ENCODE results near the gene RACK1. TPM values are rescaled to one million over a fixed set of nuclear protein-coding genes. Genes with fewer than 3 reads are reported as not detected.

The RACK1 gene
- total and polyA plus RNA-seq, 4 donors, result 310 to 2,255 (median 940) TPM

DNA sequence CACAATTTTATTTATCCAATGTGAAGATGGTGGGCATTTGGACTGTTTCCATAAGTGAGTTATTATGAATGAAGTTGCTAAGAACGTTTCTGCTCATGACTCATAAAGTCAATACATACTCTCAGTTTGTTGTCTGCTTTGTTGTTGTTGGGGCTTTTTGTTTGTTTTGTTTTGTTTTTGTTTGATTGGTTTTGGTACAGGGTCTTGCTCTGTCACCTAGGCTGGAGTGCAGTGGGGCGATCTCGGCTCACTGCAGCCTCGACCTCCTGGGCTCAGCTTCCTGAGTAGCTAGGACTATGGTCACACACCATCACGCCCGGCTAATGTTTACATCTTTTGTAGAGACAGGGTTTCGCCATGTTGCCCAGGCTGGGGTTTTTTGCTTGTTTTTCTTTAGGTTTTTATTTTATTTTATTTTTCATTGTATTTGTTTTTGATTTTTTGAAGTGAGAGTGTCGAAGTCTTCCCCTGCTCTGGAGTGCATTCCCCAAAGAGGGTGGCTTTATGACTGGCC is 56.7 kb downstream of the RACK1 start:
- Histone ChIP-seq H3K4me3 (ENCODE audit: low read depth in 1 of 3, low read length in 3 of 3) (no peak overlapping the region), H3K36me3 (ENCODE audit: control insufficient read depth in 4 of 4, insufficient read depth in 3 of 4, low read depth in 1 of 4, low read length in 3 of 4) (no peaks in the 10 kb centered on the region), H3K4me1 (ENCODE audit: control insufficient read depth in 4 of 4, insufficient read depth in 4 of 4, low read length in 3 of 4) (peaks cover 0 to 41% (median 24%) of the 10 kb centered on the region in 4 donors), H3K27me3 (ENCODE audit: control insufficient read depth in 4 of 4, insufficient read depth in 4 of 4, low read length in 3 of 4) (no peaks in the 10 kb centered on the region), H3K9ac (ENCODE audit: low read depth in 1 of 2, low read length in 2 of 2) (no peak overlapping the region), H3K27ac (ENCODE audit: low read depth in 1 of 2, low read length in 2 of 2) (no peak overlapping the region), H3K9me3 (ENCODE audit: control insufficient read depth in 4 of 4, low read length in 3 of 4) (no peaks in the 10 kb centered on the region)
- WGBS, result 43% methylated on average over 8 of the region's 8 CpGs
- no peak for TF ChIP-seq JUND (IDR thresholded peaks at IDR 0.05)
- no peak for DNase-seq (ENCODE audit: low spot score)

Small RNA genes within 50 kb of the gene (small RNA-seq; reads per million reads assigned to genes)
- not detected for gene MIR4638
- gene SNORD95, result not detected
- gene SNORD96A, result not detected

Other genes with a start within 250 kb of the RACK1 start
- 10 to 100 TPM in 1 of 2 donors, 1 to 10 TPM in 1; 1.4 to 12.0 TPM for gene BTNL9, start 203.6 kb downstream of the RACK1 start, total RNA-seq
- 1 to 10 TPM; 4.6 to 4.8 TPM for gene BTNL9, start 203.6 kb downstream of the RACK1 start, polyA plus RNA-seq
- not detected for gene OR2V1, start 112.7 kb downstream of the RACK1 start, total RNA-seq
- not detected for gene OR2V1, start 112.7 kb downstream of the RACK1 start, polyA plus RNA-seq
- gene OR2V2, start 96.3 kb downstream of the RACK1 start, total RNA-seq, result not detected
- gene OR2V2, start 96.3 kb downstream of the RACK1 start, polyA plus RNA-seq, result not detected
- under 1 TPM in 1 of 2 donors, not detected in 1; 0.50 TPM for gene TRIM7, start 38.7 kb downstream of the RACK1 start, total RNA-seq
- gene TRIM7, start 38.7 kb downstream of the RACK1 start, polyA plus RNA-seq, result under 1 TPM; 0.10 to 0.14 TPM
- 10 to 100 TPM in 1 of 2 donors, 1 to 10 TPM in 1; 9.6 to 12.3 TPM for gene TRIM41, start 20.6 kb downstream of the RACK1 start, total RNA-seq
- 10 to 100 TPM in 1 of 2 donors, 1 to 10 TPM in 1; 2.8 to 14.1 TPM for gene TRIM41, start 20.6 kb downstream of the RACK1 start, polyA plus RNA-seq
- gene TRIM52, start 17.2 kb upstream of the RACK1 start, total RNA-seq, result 10 to 100 TPM in 1 of 2 donors, 1 to 10 TPM in 1; 8.7 to 11.4 TPM
- 1 to 10 TPM; 2.8 to 3.9 TPM for gene TRIM52, start 17.2 kb upstream of the RACK1 start, polyA plus RNA-seq
- 1 to 10 TPM in 1 of 2 donors, not detected in 1; 1.3 TPM for gene OR4F3, start 123.4 kb upstream of the RACK1 start, total RNA-seq
- gene OR4F3, start 123.4 kb upstream of the RACK1 start, polyA plus RNA-seq, result not detected

Data from liver (tissue), 10 donors.